ENCODE data around the gene C11orf97. TPM values are rescaled to one million over a fixed set of nuclear protein-coding genes. Genes with fewer than 3 reads are reported as not detected.

Gene C11orf97
- total and polyA plus RNA-seq, 9 of the 15 experiments (the other 6 are each of a cell fraction or from before 2014, with no cell fraction given): not detected

DNA sequence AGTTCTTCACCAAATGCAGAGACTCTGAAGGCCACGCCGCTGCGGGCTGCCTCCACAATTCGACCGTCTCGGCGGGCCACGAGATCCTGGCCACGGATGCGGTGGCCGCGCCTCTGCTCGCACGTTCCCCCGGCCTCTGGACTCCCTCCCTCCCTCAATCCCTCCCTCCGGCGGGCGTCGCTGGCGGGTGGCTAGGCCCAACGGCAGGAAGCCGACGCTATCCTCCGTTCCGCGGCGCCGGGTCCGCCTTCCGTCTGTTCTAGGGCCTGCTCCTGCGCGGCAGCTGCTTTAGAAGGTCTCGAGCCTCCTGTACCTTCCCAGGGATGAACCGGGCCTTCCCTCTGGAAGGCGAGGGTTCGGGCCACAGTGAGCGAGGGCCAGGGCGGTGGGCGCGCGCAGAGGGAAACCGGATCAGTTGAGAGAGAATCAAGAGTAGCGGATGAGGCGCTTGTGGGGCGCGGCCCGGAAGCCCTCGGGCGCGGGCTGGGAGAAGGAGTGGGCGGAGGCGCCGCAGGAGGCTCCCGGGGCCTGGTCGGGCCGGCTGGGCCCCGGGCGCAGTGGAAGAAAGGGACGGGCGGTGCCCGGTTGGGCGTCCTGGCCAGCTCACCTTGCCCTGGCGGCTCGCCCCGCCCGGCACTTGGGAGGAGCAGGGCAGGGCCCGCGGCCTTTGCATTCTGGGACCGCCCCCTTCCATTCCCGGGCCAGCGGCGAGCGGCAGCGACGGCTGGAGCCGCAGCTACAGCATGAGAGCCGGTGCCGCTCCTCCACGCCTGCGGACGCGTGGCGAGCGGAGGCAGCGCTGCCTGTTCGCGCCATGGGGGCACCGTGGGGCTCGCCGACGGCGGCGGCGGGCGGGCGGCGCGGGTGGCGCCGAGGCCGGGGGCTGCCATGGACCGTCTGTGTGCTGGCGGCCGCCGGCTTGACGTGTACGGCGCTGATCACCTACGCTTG lies 31.7 kb downstream of the C11orf97 start, which contains the start of gene FUT4 (continued):
- TF ChIP-seq, protein P1, sequence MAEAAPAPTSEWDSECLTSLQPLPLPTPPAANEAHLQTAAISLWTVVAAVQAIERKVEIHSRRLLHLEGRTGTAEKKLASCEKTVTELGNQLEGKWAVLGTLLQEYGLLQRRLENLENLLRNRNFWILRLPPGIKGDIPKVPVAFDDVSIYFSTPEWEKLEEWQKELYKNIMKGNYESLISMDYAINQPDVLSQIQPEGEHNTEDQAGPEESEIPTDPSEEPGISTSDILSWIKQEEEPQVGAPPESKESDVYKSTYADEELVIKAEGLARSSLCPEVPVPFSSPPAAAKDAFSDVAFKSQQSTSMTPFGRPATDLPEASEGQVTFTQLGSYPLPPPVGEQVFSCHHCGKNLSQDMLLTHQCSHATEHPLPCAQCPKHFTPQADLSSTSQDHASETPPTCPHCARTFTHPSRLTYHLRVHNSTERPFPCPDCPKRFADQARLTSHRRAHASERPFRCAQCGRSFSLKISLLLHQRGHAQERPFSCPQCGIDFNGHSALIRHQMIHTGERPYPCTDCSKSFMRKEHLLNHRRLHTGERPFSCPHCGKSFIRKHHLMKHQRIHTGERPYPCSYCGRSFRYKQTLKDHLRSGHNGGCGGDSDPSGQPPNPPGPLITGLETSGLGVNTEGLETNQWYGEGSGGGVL (CRISPR knock-in tag; IDR thresholded peaks at IDR 0.05): no peak
- TF ChIP-seq CC2D1A (IDR thresholded peaks at IDR 0.05): 0 out of 2 replicates have a peak, but pooled peaks have one; percentile 28
- TF ChIP-seq, protein P2, sequence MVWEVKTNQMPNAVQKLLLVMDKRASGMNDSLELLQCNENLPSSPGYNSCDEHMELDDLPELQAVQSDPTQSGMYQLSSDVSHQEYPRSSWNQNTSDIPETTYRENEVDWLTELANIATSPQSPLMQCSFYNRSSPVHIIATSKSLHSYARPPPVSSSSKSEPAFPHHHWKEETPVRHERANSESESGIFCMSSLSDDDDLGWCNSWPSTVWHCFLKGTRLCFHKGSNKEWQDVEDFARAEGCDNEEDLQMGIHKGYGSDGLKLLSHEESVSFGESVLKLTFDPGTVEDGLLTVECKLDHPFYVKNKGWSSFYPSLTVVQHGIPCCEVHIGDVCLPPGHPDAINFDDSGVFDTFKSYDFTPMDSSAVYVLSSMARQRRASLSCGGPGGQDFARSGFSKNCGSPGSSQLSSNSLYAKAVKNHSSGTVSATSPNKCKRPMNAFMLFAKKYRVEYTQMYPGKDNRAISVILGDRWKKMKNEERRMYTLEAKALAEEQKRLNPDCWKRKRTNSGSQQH (CRISPR knock-in tag; IDR thresholded peaks at IDR 0.05): 0 out of 2 replicates have a peak, but pooled peaks have one; percentile 37
- no peak for TF ChIP-seq PHB2 (IDR thresholded peaks at IDR 0.05; ENCODE audit: low read depth)
- TF ChIP-seq RCOR1 (IDR thresholded peaks at IDR 0.05; ENCODE audit: borderline replicate concordance in 1 of 2, low read depth in 2 of 2, low read length in 2 of 2): peak in 1 of 2 experiments; percentile 7; a peak in 1 of 4 replicates
- peak; percentile 56; the same call in 1 of the 2 replicates for TF ChIP-seq KAT7 (CRISPR knock-in tag; IDR thresholded peaks at IDR 0.05; ENCODE audit: borderline replicate concordance)
- TF ChIP-seq SRSF1 (IDR thresholded peaks at IDR 0.05; ENCODE audit: low read depth, low read length): no peak
- peak; percentile 44; the same call in 1 of the 2 replicates for TF ChIP-seq ZNF232 (CRISPR knock-in tag; IDR thresholded peaks at IDR 0.05)
- no peak for TF ChIP-seq COPS2 (conservative IDR thresholded peaks at IDR 0.05)
- peak; percentile 60 for TF ChIP-seq TAF9B (IDR thresholded peaks at IDR 0.05; ENCODE audit: partially characterized antibody)
- TF ChIP-seq, protein P3, sequence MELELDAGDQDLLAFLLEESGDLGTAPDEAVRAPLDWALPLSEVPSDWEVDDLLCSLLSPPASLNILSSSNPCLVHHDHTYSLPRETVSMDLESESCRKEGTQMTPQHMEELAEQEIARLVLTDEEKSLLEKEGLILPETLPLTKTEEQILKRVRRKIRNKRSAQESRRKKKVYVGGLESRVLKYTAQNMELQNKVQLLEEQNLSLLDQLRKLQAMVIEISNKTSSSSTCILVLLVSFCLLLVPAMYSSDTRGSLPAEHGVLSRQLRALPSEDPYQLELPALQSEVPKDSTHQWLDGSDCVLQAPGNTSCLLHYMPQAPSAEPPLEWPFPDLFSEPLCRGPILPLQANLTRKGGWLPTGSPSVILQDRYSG (tag; conservative IDR thresholded peaks at IDR 0.05; ENCODE audit: low read depth): no peak
- no peak for TF ChIP-seq ZNF140 (CRISPR knock-in tag; IDR thresholded peaks at IDR 0.05)
- TF ChIP-seq PCBP1 (IDR thresholded peaks at IDR 0.05; ENCODE audit: low read depth, low read length, poor library complexity, severe bottlenecking): peak; percentile 52
- TF ChIP-seq, protein P4, sequence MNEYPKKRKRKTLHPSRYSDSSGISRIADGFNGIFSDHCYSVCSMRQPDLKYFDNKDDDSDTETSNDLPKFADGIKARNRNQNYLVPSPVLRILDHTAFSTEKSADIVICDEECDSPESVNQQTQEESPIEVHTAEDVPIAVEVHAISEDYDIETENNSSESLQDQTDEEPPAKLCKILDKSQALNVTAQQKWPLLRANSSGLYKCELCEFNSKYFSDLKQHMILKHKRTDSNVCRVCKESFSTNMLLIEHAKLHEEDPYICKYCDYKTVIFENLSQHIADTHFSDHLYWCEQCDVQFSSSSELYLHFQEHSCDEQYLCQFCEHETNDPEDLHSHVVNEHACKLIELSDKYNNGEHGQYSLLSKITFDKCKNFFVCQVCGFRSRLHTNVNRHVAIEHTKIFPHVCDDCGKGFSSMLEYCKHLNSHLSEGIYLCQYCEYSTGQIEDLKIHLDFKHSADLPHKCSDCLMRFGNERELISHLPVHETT (CRISPR knock-in tag; conservative IDR thresholded peaks at IDR 0.05 in 1 of 2, IDR thresholded peaks at IDR 0.05 in 1 of 2): peak in 1 of 2 experiments; percentile 80; a peak in 2 of 4 replicates
- no peak for TF ChIP-seq ZNF445 (CRISPR knock-in tag; IDR thresholded peaks at IDR 0.05; ENCODE audit: low read depth)
- peak; percentile 19; the same call in 1 of the 2 replicates for TF ChIP-seq ZBTB7A (IDR thresholded peaks at IDR 0.05; ENCODE audit: borderline replicate concordance, control insufficient read depth, low read depth, low read length)
- no peak for TF ChIP-seq HNRNPH1 (optimal IDR thresholded peaks at IDR 0.05; ENCODE audit: low read depth, low read length)
- TF ChIP-seq, protein P5, sequence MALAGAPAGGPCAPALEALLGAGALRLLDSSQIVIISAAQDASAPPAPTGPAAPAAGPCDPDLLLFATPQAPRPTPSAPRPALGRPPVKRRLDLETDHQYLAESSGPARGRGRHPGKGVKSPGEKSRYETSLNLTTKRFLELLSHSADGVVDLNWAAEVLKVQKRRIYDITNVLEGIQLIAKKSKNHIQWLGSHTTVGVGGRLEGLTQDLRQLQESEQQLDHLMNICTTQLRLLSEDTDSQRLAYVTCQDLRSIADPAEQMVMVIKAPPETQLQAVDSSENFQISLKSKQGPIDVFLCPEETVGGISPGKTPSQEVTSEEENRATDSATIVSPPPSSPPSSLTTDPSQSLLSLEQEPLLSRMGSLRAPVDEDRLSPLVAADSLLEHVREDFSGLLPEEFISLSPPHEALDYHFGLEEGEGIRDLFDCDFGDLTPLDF (CRISPR knock-in tag; IDR thresholded peaks at IDR 0.05): peak; percentile 66; the same call in 1 of the 2 replicates
